MM.1S (cell line): ENCODE data around the gene SNX18.

Experiments used
- EZH2 ChIP-seq: fragments of 300-600 bp; sonication (generic); optimal IDR thresholded peaks from 2 replicates; pipeline ENCODE3; 2017; ENCODE audit warnings: low read depth, mild to moderate bottlenecking, antibody characterized with exemption, low read length, mixed read lengths
- TF ChIP-seq, protein P1 (sequence below): fragments of 300-600 bp; sonication (generic); IDR thresholded peaks from 2 replicates; pipeline ENCODE4 v1.5.1; 2016; ENCODE audit warnings: antibody characterized with exemption, low read length, mixed read lengths

DNA sequence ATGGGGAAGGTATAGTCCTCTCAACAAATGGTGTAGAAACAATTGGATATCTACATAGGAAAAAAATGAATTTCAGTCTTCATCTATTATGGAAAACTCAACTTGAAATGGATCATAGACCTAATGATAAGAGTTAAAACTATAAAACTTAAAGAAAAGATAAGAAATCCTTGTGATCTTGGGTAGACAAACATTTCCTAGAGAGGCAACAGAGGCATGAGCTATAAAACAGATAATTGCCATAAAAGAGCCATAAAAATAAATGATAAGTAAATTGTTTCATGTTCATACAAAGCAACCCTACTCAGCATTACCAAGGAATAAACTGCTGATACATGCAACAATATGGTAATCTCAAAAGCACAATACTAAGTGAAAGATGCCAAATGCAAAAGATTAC, 76.2 kb downstream of the SNX18 start:
- TF ChIP-seq EZH2 = no peak
- TF ChIP-seq, protein P1, sequence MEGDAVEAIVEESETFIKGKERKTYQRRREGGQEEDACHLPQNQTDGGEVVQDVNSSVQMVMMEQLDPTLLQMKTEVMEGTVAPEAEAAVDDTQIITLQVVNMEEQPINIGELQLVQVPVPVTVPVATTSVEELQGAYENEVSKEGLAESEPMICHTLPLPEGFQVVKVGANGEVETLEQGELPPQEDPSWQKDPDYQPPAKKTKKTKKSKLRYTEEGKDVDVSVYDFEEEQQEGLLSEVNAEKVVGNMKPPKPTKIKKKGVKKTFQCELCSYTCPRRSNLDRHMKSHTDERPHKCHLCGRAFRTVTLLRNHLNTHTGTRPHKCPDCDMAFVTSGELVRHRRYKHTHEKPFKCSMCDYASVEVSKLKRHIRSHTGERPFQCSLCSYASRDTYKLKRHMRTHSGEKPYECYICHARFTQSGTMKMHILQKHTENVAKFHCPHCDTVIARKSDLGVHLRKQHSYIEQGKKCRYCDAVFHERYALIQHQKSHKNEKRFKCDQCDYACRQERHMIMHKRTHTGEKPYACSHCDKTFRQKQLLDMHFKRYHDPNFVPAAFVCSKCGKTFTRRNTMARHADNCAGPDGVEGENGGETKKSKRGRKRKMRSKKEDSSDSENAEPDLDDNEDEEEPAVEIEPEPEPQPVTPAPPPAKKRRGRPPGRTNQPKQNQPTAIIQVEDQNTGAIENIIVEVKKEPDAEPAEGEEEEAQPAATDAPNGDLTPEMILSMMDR = no peak
